BE2C (cell line): Measurements from ENCODE around the gene AKT1.
A peak's percentile ranks its signal among the peaks of the same experiment; 100 is the strongest.
"Not testable (repeated sequence)": the region's sequence is repeated elsewhere in the genome, so short reads cannot be mapped to it uniquely, and the experiment has no call there.

Experiments used
- DNase-seq: peaks from one replicate; pipeline ENCODE4 v3.0.0-alpha.2; 2020
- H3K27me3 ChIP-seq: fragments of 250-450 bp; sonication (Bioruptor Pico); 2 replicates; pipeline ENCODE4 v1.5.1; 2020; ENCODE audit warnings: mild to moderate bottlenecking
- H3K36me3 ChIP-seq: fragments of 250-450 bp; sonication (Bioruptor Pico); 2 replicates; pipeline ENCODE4 v1.5.1; 2020; ENCODE audit warnings: mild to moderate bottlenecking
- H3K4me1 ChIP-seq: fragments of 250-450 bp; sonication (Bioruptor Pico); 2 replicates; pipeline ENCODE4 v1.5.1; 2020
- H3K4me3 ChIP-seq: 2 replicates; pipeline ENCODE4 v1.5.1; 2011; ENCODE audit warnings: low read depth, low read length
- H3K9me3 ChIP-seq: fragments of 250-450 bp; sonication (Bioruptor Pico); 2 replicates; pipeline ENCODE4 v1.5.1; 2020
- CTCF ChIP-seq: IDR thresholded peaks from 2 replicates; pipeline ENCODE4 v1.5.1; 2012; ENCODE audit warnings: mild to moderate bottlenecking, low read depth, low read length

AKT1 gene

GRCh38 chr14:104841730-104842129, 46.2 kb upstream of the AKT1 start:
- DNase-seq: no peak
- H3K36me3 ChIP-seq: no peaks in the 10 kb centered on the region

DNA sequence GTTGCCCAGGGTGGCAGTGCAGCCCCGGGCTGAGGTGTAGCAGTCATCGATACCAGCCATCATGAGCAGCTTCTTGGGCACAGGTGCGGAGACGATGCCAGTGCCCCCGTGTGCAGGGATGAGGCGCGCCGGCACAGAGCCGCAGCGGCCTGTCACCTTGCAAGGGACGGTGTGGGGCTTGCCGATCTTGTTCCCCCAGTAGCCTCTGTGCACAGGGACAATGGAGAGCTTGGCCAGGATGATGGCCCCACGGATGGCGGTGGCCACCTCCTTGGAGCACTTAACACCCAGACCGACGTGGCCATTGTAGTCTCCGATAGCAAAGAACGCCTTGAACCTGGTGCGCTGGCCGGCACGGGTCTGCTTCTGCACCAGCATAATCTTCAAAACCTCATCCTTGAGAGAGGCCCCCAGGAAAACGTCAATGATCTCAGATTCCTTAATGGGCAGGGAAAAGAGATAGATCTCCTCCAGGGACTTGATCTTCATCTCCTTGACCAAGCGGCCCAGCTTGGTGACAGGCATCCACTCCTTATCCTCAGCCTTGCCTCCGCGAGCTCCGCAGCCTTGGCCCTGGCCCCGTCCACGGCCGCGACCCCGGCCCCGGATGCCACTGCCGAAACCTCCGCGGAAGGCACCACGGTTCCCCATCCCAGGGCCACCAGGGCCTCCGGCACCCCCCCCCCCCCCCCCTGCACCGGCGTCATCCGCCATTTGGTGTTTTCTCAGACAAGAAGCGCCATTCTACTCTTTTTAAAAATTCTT, 40.8 kb upstream of the AKT1 start:
- not testable (repeated sequence) for DNase-seq, H3K9me3 ChIP-seq, H3K4me1 ChIP-seq, H3K4me3 ChIP-seq, H3K36me3 ChIP-seq
- peaks cover 24% of the 10 kb centered on the region for H3K27me3 ChIP-seq

More at GRCh38 chr14:104841730-104842129, 46.2 kb upstream of the AKT1 start:
- Histone ChIP-seq H3K9me3 (no peaks in the 10 kb centered on the region), H3K4me1 (no peaks in the 10 kb centered on the region), H3K27me3 (peaks cover 73% of the 10 kb centered on the region), H3K4me3 (no peak overlapping the region)
- no peak for TF ChIP-seq CTCF

DNA sequence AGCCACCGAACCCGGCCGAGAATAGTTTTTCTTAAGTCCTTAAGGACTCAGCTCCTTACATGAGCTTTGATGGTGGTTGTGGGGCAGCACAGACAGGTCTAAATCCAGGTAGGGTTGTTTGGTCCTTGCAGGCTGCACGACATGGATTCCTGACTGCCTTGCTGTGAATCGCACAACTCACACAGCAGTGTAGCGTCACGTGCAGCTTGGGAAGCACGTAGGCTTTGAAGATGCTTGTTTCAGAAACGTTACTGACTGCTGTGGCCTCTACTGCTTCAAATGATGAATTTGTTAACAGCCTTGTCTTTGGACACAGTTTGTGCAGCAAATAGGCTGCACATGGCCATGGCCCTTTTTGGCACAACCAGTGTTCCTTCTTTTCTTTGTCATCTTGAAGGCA, 35.2 kb upstream of the AKT1 start:
- TF ChIP-seq CTCF: no peak
- H3K4me3 ChIP-seq: no peak overlapping the region
- DNase-seq: no peak
- H3K36me3 ChIP-seq: no peaks in the 10 kb centered on the region
- no peaks in the 10 kb centered on the region for H3K27me3 ChIP-seq
- H3K4me1 ChIP-seq: peaks cover 6% of the 10 kb centered on the region; the same call in 1 of the 2 replicates
- H3K9me3 ChIP-seq: no peaks in the 10 kb centered on the region

DNA sequence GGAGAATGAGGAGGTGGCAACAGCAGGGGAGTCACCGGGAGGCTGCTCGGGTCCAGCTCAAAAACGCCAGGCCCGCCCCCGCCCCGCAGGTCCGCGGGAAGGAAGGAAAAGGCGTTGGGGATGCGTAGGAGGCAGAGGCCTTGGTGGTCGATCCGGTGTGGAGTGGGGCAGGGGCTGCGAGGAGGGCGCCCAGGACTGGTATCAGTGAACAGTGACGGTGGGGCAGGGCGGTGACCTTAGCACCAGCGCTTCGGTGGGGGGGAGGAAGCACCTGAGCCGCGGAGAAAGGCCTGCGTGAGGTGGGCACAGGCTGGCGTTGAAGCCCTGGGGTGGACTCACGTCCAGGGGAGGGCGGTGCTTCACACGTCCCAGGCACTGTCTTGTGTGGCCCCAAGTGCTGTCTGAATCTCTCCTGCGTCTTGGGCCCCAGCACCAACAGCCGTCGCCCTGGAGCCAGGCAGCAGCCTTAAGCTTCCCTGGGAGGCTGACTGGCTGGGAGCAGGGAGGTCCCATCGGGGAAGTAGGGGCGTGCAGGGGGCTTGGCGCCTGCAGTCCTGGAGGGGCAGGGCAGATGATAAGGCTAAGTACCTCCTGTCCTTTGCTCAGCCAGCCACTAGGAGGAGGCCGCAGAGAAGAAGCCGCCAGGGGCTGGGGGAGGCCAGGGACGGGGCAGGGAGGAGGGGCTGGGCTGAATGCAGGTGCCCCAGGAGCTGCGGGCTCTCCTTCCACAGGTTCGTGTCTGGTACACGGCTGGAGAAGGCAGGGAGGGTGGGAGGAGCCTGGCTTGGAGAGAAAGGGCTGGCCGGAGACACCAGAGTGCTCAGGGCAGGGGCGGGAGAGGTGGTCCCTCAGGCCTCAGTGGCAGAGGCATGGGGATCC, 31.9 kb upstream of the AKT1 start:
- no peaks in the 10 kb centered on the region for H3K36me3 ChIP-seq
- H3K9me3 ChIP-seq: no peaks in the 10 kb centered on the region
- TF ChIP-seq CTCF: peak; percentile 67
- H3K4me3 ChIP-seq: peak overlapping the region; percentile 38
- DNase-seq: peak; percentile 84
- H3K27me3 ChIP-seq: no peaks in the 10 kb centered on the region
- peaks cover 6% of the 10 kb centered on the region; the same call in 1 of the 2 replicates for H3K4me1 ChIP-seq

DNA sequence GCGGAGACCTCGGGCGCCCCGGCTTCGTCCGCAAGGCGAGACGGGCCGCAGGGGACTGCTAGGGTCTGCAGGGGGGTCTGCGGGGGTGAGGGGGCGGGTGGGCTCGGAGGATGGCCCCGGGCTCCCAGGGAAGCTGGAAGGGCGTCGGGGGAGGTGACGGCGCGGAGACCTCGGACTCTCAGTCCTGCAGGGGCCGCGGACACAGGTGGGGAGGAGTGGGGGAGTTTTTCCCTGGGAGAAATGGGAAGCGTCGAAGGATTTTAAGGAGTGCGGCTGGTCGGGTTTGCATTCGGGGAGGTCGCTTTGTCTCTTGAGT, 31.3 kb upstream of the AKT1 start:
- Histone ChIP-seq H3K36me3 (no peaks in the 10 kb centered on the region), H3K4me3 (peak overlapping the region; percentile 38), H3K9me3 (no peaks in the 10 kb centered on the region), H3K27me3 (no peaks in the 10 kb centered on the region), H3K4me1 (peaks cover 6% of the 10 kb centered on the region; the same call in 1 of the 2 replicates)
- no peak for TF ChIP-seq CTCF
- no peak for DNase-seq

DNA sequence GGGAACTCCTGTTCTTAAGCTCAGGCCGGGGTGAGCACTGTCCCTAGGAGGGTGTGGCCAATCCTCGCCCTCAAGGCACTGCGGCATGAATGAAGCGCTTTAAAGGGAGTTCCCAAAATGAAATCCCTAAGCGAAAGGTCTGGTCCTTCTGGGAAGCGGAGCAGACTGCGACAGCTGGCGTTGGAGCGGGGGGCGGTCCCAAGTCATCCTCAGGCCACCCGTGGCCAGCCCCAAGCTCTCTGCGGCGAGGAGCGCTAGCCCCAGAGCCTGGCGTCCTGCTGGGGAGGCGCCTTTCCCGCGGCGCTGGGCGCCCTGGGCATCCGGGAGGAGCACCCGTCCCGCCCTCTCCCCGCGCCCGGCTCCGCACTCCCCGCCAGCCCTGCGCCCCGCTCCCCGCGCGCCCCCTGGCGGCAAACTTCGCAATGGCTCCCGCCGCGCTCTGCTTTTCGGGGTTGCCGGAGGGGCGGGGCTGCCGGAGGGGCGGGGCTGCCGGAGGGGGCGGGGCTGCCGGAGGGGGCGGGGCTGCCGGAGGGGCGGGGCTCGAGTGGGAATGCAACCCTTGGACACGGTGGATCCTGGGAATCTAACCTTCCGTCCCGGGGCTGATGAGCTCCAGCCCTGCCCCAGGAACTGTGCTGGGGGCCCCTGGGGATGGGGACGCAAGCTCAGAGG, 30.8 kb upstream of the AKT1 start:
- no peaks in the 10 kb centered on the region for H3K36me3 ChIP-seq
- peak overlapping the region; percentile 66 for H3K4me3 ChIP-seq
- H3K4me1 ChIP-seq: peaks cover 6% of the 10 kb centered on the region; the same call in 1 of the 2 replicates
- peak; percentile 45 for TF ChIP-seq CTCF
- no peaks in the 10 kb centered on the region for H3K27me3 ChIP-seq
- peak; percentile 93 for DNase-seq
- H3K9me3 ChIP-seq: no peaks in the 10 kb centered on the region
